ENCODE measurements around the gene DOCK2. TPM values are rescaled to one million over a fixed set of nuclear protein-coding genes. Genes with fewer than 3 reads are reported as not detected.

DOCK2 gene
- total RNA-seq, 1 experiment from 2014 or later, result 0.42 TPM

DNA sequence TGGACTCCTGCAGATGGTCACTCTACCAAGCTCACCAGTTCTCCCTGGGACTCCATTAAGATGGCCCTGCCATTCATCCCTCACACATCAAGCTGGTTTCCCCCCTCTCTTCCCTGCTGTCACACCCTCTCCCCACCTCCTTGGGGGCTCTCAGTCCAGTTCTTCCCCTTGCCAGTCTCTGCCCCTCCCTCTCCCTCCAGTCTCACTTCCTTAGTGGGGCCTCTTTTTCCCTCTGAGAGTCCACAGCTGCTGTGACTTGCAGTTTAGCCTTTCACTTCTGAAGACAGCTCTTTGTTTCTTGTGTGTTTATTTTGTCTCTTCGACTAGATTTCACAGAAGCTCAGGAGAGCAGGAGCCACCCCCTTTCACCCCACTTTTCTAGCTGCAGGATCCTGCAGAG is 10.5 kb downstream of the DOCK2 start:
- POLR2A ChIA-PET, result no interaction called here
- intact Hi-C loops (cut with micrococcal nuclease), result no loop called here

DNA sequence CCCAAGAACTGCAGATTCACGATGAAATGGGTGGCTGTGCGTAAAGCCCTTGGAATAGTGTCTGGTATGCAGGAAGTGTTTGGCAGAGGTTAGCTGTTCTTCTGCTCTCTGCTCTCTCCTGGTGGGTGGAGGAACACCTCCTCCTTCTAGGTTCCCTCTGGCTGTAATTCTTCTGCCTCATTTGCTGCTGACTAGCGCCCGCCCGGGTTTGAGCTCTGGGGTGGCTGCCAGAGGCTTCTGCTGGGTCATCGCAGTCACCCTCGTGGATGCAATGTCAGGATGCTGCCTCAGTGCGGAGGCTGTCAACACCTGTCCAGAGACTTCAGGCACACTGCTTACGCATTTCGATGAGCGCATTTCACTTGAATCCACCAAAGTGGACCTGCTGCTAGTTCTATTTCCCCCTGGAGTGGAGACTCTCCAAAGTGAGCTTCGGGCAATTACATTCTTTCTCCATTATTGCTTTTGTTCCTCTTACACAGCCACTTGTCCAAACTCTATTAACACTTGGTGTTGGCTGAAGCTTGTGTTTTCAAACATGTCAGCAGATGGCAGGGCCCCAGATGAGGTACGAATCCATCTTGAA is 11.7 kb downstream of the DOCK2 start:
- no TSS peak for BruUV-seq (replicated peaks)
- H3K36me3 Mint-ChIP-seq (ENCODE audit: insufficient read depth, unreplicated experiment), result no peaks in the 10 kb centered on the region
- H3K4me1 Mint-ChIP-seq (ENCODE audit: insufficient read depth, unreplicated experiment), result peaks cover 7% of the 10 kb centered on the region
- CTCF ChIA-PET, result no interaction called here
- intact Hi-C loops (cut with micrococcal nuclease), result no loop called here
- no peak overlapping the region for H3K4me3 Mint-ChIP-seq (ENCODE audit: unreplicated experiment)
- DNase-seq (ENCODE audit: unreplicated experiment), result no peak
- no peak overlapping the region for H3K27ac Mint-ChIP-seq (ENCODE audit: low read depth, unreplicated experiment)
- H3K9me3 Mint-ChIP-seq (ENCODE audit: unreplicated experiment), result no peaks in the 10 kb centered on the region
- TF ChIP-seq, protein P1, sequence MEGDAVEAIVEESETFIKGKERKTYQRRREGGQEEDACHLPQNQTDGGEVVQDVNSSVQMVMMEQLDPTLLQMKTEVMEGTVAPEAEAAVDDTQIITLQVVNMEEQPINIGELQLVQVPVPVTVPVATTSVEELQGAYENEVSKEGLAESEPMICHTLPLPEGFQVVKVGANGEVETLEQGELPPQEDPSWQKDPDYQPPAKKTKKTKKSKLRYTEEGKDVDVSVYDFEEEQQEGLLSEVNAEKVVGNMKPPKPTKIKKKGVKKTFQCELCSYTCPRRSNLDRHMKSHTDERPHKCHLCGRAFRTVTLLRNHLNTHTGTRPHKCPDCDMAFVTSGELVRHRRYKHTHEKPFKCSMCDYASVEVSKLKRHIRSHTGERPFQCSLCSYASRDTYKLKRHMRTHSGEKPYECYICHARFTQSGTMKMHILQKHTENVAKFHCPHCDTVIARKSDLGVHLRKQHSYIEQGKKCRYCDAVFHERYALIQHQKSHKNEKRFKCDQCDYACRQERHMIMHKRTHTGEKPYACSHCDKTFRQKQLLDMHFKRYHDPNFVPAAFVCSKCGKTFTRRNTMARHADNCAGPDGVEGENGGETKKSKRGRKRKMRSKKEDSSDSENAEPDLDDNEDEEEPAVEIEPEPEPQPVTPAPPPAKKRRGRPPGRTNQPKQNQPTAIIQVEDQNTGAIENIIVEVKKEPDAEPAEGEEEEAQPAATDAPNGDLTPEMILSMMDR (IDR thresholded peaks at IDR 0.05; ENCODE audit: unreplicated experiment), result no peak
- POLR2A ChIA-PET, result no interaction called here
- H3K27me3 Mint-ChIP-seq (ENCODE audit: insufficient read depth, unreplicated experiment), result no peaks in the 10 kb centered on the region

More for the DNA sequence above, 10.5 kb downstream of the DOCK2 start:
- no TSS peak for BruUV-seq (replicated peaks)
- CTCF ChIA-PET, result no interaction called here
- TF ChIP-seq, protein P1 (IDR thresholded peaks at IDR 0.05; ENCODE audit: unreplicated experiment), result no peak
- H3K36me3 Mint-ChIP-seq (ENCODE audit: insufficient read depth, unreplicated experiment), result no peaks in the 10 kb centered on the region
- no peak overlapping the region for H3K27ac Mint-ChIP-seq (ENCODE audit: low read depth, unreplicated experiment)
- H3K4me1 Mint-ChIP-seq (ENCODE audit: insufficient read depth, unreplicated experiment), result peaks cover 7% of the 10 kb centered on the region
- no peak overlapping the region for H3K4me3 Mint-ChIP-seq (ENCODE audit: unreplicated experiment)
- no peaks in the 10 kb centered on the region for H3K27me3 Mint-ChIP-seq (ENCODE audit: insufficient read depth, unreplicated experiment)
- H3K9me3 Mint-ChIP-seq (ENCODE audit: unreplicated experiment), result no peaks in the 10 kb centered on the region
- no peak for DNase-seq (ENCODE audit: unreplicated experiment)

DNA sequence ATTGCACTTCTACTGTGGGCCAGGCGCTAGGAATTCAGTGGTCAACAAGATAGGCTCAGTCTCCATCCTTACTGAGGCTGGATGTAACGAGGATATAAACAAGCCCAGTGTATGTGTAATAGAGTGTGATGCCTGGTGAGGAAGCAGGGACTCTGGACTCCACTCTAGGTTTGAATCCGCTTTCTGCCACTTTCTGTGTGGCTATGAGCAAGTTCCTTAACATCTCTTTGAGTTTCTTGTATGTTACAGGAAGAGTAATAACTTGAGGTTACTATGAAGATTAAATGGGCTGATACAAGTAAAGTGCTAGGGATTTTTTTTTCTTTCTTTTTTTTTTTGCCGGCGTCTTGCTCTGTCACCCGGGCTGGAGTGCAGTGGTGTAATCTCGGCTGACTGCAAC is 12.4 kb downstream of the DOCK2 start:
- ChIA-PET CTCF (interaction anchor here (0.7 to 1.1 kb wide), 2 partner anchors 10 to 439 kb away, joined by 3 read pairs; no protein-coding TSS in a partner anchor), POLR2A (no interaction called here)
- TF ChIP-seq, protein P1 (IDR thresholded peaks at IDR 0.05; ENCODE audit: unreplicated experiment), result no peak
- intact Hi-C loops (cut with micrococcal nuclease), result no loop called here
- H3K27me3 Mint-ChIP-seq (ENCODE audit: insufficient read depth, unreplicated experiment), result no peaks in the 10 kb centered on the region
- peaks cover 7% of the 10 kb centered on the region for H3K4me1 Mint-ChIP-seq (ENCODE audit: insufficient read depth, unreplicated experiment)
- no TSS peak for BruUV-seq (replicated peaks)
- no peak overlapping the region for H3K4me3 Mint-ChIP-seq (ENCODE audit: unreplicated experiment)
- no peak for DNase-seq (ENCODE audit: unreplicated experiment)
- H3K27ac Mint-ChIP-seq (ENCODE audit: low read depth, unreplicated experiment), result no peak overlapping the region
- H3K36me3 Mint-ChIP-seq (ENCODE audit: insufficient read depth, unreplicated experiment), result no peaks in the 10 kb centered on the region
- no peaks in the 10 kb centered on the region for H3K9me3 Mint-ChIP-seq (ENCODE audit: unreplicated experiment)

DNA sequence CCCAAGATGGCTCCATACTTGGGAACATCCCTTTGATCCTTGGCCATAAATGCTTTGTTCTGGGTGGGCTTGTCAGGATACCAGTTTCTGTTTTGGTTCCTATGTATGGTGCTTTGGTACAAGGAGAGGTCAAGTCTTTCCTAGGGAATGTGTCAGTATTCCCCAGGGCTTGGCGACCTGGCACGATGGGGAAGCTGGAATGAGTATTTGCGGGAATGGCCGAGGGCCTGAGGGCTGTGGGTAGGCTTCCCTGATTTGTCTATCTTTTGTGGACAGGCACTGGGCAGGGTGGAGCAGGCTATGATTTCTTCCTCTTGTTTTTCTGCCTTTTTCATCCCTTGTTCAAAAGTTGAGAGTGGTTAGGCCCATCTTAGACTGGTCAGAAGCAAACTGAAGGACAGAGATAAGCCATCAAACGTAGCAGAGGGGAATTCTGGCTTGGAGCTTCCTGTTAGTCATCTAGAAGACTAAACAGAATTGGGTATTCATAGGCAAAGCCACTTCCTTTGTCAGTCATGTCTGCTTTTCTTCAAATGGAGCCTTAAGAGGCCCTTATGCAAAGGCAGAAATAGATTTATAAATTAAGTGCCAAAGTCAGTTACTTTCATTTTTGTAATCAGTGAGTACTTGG is 13.7 kb downstream of the DOCK2 start:
- Mint-ChIP-seq H3K36me3 (ENCODE audit: insufficient read depth, unreplicated experiment) (no peaks in the 10 kb centered on the region), H3K27ac (ENCODE audit: low read depth, unreplicated experiment) (no peak overlapping the region), H3K4me1 (ENCODE audit: insufficient read depth, unreplicated experiment) (peaks cover 7% of the 10 kb centered on the region), H3K9me3 (ENCODE audit: unreplicated experiment) (no peaks in the 10 kb centered on the region), H3K4me3 (ENCODE audit: unreplicated experiment) (no peak overlapping the region), H3K27me3 (ENCODE audit: insufficient read depth, unreplicated experiment) (no peaks in the 10 kb centered on the region)
- peak; percentile 18 for DNase-seq (ENCODE audit: unreplicated experiment)
- intact Hi-C loops (cut with micrococcal nuclease), result no loop called here
- TF ChIP-seq, protein P1 (IDR thresholded peaks at IDR 0.05; ENCODE audit: unreplicated experiment), result no peak
- CTCF ChIA-PET, result interaction anchor here (0.6 to 1.1 kb wide), 3 partner anchors 11 to 1094 kb away, joined by 3 to 4 read pairs (median 3); no protein-coding TSS in a partner anchor
- no TSS peak for BruUV-seq (replicated peaks)
- POLR2A ChIA-PET, result no interaction called here
